ENCODE data around the gene SURF4. TPM values are rescaled to one million over a fixed set of nuclear protein-coding genes. Genes with fewer than 3 reads are reported as not detected.

The SURF4 gene
- polyA plus RNA-seq, 2 of the 4 experiments (the other 2 are of a cell fraction): 159 to 169 TPM

DNA sequence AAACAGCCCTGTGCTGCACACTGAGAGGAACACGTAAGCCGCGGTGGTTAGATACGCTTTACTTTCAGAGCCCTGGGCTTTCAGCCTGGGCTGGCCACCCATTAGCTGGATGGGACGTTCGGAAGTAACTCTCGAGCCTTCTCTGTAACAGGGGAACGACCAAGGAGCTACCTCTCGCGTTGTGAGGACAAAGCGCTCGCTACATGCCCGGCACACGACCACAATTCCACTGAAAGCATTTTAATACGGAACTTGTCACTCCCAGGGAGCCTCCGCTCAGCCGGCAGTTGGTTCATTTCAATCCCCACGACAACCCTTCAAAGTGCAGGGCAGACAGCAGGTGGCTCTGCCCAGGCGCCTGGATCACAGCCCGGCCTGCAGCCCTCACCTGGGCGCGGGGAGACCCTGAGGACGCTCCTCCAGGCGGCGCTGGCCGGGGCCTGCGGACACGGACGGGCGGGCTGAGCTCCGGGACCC lies 19.9 kb downstream of the SURF4 start:
- H3K27ac ChIP-seq: peak overlapping the region; percentile 82 to 94
- POLR2A ChIA-PET: interaction anchor here (0.6 to 2.0 kb wide), 6 partner anchors 8 to 326 kb away, joined by 3 to 27 read pairs (median 4); partner anchors contain the start of genes MED22, RPL7A and STKLD1
- H3K4me3 ChIP-seq: peak overlapping the region; percentile 64
- FAIRE-seq (no peak), ATAC-seq (peak; percentile 18 to 28), DNase-seq (ENCODE audit: low read depth in 1 of 2, low spot score in 1 of 2) (no peak)
- peak overlapping the region; percentile 91 for H3K4me2 ChIP-seq
- WGBS (ENCODE audit: missing lambda C conversion rate): 2% methylated on average over 18 of the region's 31 CpGs
- H3K9me3 ChIP-seq: no peaks in the 10 kb centered on the region
- CTCF ChIA-PET: interaction anchor here (0.6 to 7.5 kb wide), 7 partner anchors 14 to 248 kb away, joined by 3 to 59 read pairs (median 3); no protein-coding TSS in a partner anchor
- peaks cover 14% of the 10 kb centered on the region; the same call in 1 of the 3 replicates for H3K4me1 ChIP-seq
- TF ChIP-seq KDM5A (IDR thresholded peaks at IDR 0.05) (peak; percentile 67), MAFK (IDR thresholded peaks at IDR 0.05; ENCODE audit: partially characterized antibody) (no peak), PHF8 (IDR thresholded peaks at IDR 0.05; ENCODE audit: borderline replicate concordance, low read depth) (peak; percentile 35; the same call in 1 of the 2 replicates), RARB (CRISPR knock-in tag; IDR thresholded peaks at IDR 0.05) (no peak)
- TF ChIP-seq, protein P1, sequence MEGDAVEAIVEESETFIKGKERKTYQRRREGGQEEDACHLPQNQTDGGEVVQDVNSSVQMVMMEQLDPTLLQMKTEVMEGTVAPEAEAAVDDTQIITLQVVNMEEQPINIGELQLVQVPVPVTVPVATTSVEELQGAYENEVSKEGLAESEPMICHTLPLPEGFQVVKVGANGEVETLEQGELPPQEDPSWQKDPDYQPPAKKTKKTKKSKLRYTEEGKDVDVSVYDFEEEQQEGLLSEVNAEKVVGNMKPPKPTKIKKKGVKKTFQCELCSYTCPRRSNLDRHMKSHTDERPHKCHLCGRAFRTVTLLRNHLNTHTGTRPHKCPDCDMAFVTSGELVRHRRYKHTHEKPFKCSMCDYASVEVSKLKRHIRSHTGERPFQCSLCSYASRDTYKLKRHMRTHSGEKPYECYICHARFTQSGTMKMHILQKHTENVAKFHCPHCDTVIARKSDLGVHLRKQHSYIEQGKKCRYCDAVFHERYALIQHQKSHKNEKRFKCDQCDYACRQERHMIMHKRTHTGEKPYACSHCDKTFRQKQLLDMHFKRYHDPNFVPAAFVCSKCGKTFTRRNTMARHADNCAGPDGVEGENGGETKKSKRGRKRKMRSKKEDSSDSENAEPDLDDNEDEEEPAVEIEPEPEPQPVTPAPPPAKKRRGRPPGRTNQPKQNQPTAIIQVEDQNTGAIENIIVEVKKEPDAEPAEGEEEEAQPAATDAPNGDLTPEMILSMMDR (IDR thresholded peaks at IDR 0.05): 0 out of 3 replicates have a peak, but pooled peaks have one; percentile 6

DNA sequence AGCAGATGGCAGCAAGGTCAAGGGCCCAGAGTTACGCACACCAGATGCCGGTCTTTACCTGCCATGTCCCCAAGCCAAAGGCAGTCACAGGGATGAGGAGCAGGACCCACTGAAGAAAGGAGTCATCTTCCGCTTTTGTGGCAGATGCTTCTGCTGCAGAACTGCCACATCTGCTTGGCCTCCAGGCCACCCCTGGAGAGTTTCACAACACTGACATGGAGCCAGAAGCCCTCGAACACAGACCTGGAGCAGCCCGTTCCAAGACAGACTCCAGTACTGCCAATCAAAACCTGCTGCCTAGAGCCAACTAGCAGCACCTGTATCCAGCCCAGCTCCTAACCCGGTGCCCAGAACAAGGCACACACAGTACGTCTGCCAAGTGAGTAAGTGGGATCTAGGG lies 21.1 kb downstream of the SURF4 start:
- DNase-seq (ENCODE audit: low read depth in 1 of 2, low spot score in 1 of 2) (no peak), ATAC-seq (peak in 1 of 2 experiments; percentile 0; a peak in 1 of 6 replicates), FAIRE-seq (no peak)
- Histone ChIP-seq H3K4me3 (no peak overlapping the region), H3K4me1 (peaks cover 22% of the 10 kb centered on the region; the same call in 2 of the 3 replicates), H3K4me2 (peak overlapping the region; percentile 91), H3K9me3 (no peaks in the 10 kb centered on the region), H3K27ac (no peak overlapping the region)
- 81% methylated on average over 7 of the region's 7 CpGs for WGBS (ENCODE audit: missing lambda C conversion rate)
- CTCF ChIA-PET: interaction anchor here (0.8 to 7.5 kb wide), 3 partner anchors 13 to 77 kb away, joined by 3 to 59 read pairs (median 3); no protein-coding TSS in a partner anchor
- POLR2A ChIA-PET: interaction anchor here (1.1 kb wide), 1 partner anchor 12 kb away, joined by 4 read pairs; no protein-coding TSS in a partner anchor
- no peak for TF ChIP-seq JUNB (IDR thresholded peaks at IDR 0.05)
- TF ChIP-seq POLR2AphosphoS2 (conservative IDR thresholded peaks at IDR 0.05; ENCODE audit: low read length): no peak
- TF ChIP-seq MAZ (IDR thresholded peaks at IDR 0.05; ENCODE audit: borderline replicate concordance, low read depth, low read length): no peak
- TF ChIP-seq JUN (IDR thresholded peaks at IDR 0.05): no peak
- TF ChIP-seq, protein P2, sequence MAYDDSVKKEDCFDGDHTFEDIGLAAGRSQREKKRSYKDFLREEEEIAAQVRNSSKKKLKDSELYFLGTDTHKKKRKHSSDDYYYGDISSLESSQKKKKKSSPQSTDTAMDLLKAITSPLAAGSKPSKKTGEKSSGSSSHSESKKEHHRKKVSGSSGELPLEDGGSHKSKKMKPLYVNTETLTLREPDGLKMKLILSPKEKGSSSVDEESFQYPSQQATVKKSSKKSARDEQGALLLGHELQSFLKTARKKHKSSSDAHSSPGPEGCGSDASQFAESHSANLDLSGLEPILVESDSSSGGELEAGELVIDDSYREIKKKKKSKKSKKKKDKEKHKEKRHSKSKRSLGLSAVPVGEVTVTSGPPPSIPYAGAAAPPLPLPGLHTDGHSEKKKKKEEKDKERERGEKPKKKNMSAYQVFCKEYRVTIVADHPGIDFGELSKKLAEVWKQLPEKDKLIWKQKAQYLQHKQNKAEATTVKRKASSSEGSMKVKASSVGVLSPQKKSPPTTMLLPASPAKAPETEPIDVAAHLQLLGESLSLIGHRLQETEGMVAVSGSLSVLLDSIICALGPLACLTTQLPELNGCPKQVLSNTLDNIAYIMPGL (CRISPR knock-in tag; IDR thresholded peaks at IDR 0.05; ENCODE audit: borderline replicate concordance): no peak
- TF ChIP-seq ZSCAN20 (CRISPR knock-in tag; IDR thresholded peaks at IDR 0.05): no peak
- no peak for TF ChIP-seq HOXB5 (CRISPR knock-in tag; IDR thresholded peaks at IDR 0.05)
- no peak for TF ChIP-seq CHD2 (IDR thresholded peaks at IDR 0.05; ENCODE audit: low read length, partially characterized antibody)
- TF ChIP-seq HOXB13 (CRISPR knock-in tag; IDR thresholded peaks at IDR 0.05; ENCODE audit: low read depth): no peak
- no peak for TF ChIP-seq NPAS2 (CRISPR knock-in tag; IDR thresholded peaks at IDR 0.05; ENCODE audit: borderline replicate concordance)
- TF ChIP-seq RCOR1 (IDR thresholded peaks at IDR 0.05; ENCODE audit: low read depth, low read length): no peak
- TF ChIP-seq RNF2 (IDR thresholded peaks at IDR 0.05; ENCODE audit: borderline replicate concordance, low read depth): no peak
- no peak for TF ChIP-seq EHF (CRISPR knock-in tag; IDR thresholded peaks at IDR 0.05)
- no peak for TF ChIP-seq NFE2L2 (conservative IDR thresholded peaks at IDR 0.05; ENCODE audit: low read length)
- TF ChIP-seq CBX8 (IDR thresholded peaks at IDR 0.05): no peak
- TF ChIP-seq, protein P3, sequence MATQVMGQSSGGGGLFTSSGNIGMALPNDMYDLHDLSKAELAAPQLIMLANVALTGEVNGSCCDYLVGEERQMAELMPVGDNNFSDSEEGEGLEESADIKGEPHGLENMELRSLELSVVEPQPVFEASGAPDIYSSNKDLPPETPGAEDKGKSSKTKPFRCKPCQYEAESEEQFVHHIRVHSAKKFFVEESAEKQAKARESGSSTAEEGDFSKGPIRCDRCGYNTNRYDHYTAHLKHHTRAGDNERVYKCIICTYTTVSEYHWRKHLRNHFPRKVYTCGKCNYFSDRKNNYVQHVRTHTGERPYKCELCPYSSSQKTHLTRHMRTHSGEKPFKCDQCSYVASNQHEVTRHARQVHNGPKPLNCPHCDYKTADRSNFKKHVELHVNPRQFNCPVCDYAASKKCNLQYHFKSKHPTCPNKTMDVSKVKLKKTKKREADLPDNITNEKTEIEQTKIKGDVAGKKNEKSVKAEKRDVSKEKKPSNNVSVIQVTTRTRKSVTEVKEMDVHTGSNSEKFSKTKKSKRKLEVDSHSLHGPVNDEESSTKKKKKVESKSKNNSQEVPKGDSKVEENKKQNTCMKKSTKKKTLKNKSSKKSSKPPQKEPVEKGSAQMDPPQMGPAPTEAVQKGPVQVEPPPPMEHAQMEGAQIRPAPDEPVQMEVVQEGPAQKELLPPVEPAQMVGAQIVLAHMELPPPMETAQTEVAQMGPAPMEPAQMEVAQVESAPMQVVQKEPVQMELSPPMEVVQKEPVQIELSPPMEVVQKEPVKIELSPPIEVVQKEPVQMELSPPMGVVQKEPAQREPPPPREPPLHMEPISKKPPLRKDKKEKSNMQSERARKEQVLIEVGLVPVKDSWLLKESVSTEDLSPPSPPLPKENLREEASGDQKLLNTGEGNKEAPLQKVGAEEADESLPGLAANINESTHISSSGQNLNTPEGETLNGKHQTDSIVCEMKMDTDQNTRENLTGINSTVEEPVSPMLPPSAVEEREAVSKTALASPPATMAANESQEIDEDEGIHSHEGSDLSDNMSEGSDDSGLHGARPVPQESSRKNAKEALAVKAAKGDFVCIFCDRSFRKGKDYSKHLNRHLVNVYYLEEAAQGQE (IDR thresholded peaks at IDR 0.05): no peak
- no peak for TF ChIP-seq BHLHE40 (IDR thresholded peaks at IDR 0.05; ENCODE audit: low read depth, low read length)
